Fibroblast of skin of right quadriceps (primary cell): Measurements from ENCODE around the gene ZFP28.

Experiments
- DNase-seq: peaks from one replicate; pipeline ENCODE4 v3.0.0-alpha.2; 2013

Gene ZFP28

GRCh38 chr19:56538761-56539263, at the start of gene ZFP28:
Gene ZFP28, plus strand, starts transcription at chr19:56538948. Its CDS starts 71 bp downstream, at chr19:56539019.
- no peak for DNase-seq

DNA sequence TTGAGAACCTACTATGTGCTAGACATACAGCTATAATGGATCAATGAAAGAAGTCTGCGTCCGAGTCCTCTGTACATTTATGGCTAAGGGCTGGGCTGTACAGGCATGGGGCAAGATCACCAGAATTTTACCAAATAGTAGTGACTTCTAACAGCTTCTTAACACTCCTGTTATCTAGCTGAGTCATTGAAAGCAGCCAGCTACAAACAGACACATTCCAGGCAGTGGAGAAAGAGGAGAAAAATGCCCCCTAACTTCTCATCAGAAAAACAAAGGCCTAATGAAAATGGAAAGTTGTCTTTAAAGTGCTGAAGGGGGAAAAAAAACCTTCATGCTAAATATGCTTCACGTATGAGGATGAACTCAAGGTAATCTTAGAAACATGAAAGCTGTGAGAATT, 47.3 kb upstream of the ZFP28 start:
- DNase-seq = no peak

DNA sequence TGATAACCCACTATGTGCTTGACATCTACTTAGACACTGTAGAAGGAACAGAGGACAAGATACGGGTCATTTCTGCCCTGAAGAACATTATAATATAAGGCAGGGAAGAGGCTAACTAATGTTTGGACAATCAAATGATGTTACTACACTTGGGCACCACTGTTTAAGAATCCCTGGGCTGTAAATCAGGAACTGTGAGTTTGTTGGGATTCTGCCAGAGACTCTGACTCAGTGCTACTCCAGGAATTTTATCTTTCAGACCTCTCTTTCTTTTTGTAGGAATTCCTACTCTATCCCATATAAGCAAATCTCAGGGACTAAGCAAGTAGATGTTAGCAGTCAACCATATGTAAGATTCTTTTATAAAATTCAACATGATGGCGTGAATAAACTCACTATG, 34.2 kb upstream of the ZFP28 start:
- peak; percentile 5 for DNase-seq

GRCh38 chr19:56507446-56508289, 31.1 kb upstream of the ZFP28 start, which contains the start of gene ZNF471:
Gene ZNF471, plus strand, starts transcription at chr19:56507855. Its CDS starts 3,717 bp downstream, at chr19:56511572.
- peak; percentile 98 for DNase-seq

- no peak for DNase-seq
These were observed 30.4 kb upstream of the ZFP28 start for GRCh38 chr19:56508290-56508778.

GRCh38 chr19:56525214-56525860, 13.4 kb upstream of the ZFP28 start:
- DNase-seq = no peak

DNA sequence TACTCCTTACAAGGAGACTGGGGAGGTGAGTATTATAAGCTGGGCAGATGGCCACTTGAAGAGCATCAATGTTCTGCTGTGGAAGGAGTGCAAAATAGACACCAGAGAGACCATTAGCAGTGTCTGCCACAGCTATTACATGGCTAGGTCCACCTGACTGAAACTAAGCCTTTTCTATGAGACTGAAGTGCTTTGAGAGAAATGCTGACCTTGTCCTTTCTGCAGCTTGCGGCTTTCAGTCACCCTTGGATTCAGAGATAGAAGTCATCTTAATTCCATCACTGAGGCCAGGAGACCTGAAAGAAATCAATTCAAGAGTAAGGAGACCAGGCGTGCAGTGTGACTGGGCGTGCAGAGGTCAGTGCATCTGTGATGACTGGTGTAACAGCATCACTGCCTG, 1.3 kb upstream of the ZFP28 start:
- DNase-seq = no peak

DNA sequence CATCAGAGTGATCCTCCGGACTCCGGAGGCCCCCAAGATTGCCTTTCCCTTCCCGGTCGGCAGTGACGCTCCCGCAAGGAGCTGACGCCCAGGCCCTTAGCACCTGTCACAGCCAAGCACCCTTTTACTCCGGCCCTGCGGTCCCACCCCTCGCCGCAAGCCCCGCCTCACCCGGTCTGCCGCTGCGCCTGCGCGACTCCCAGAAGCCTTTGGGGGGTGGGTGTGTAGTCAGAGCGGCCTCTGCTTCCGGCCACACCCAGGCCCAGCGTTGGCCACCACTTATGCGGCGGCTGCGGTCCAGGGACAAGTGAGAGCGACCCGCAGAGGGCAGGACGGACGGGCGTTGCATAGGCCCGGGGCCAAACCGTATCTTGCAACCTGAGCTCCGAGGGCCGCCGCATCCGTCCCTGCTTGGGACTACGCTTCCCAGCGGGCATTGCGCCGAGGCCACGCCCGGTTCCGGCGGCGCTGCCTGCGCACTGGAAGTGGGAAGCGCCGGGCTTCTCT, 441 bp upstream of the ZFP28 start:
- DNase-seq = peak; percentile 88

- no peak for DNase-seq
These were observed 5.0 kb downstream of the ZFP28 start for GRCh38 chr19:56543776-56544175.

DNA sequence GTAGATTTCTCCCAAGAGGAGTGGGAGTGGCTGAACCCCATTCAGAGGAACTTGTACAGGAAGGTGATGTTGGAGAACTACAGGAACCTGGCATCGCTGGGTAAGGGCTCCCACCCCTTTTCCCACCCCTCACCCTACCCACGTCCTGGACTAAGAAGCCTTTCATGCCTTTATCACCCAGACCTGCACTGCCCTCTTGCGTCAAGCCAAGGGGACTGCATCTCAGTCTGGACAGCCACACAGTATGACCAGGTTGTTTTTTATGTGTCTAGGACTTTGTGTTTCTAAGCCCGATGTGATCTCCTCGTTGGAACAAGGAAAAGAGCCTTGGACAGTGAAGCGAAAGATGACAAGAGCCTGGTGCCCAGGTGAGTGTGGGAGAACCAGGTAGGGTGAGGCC, 8.8 kb downstream of the ZFP28 start:
- DNase-seq = no peak

GRCh38 chr19:56554272-56554869, 15.6 kb downstream of the ZFP28 start:
- DNase-seq = no peak

GRCh38 chr19:56562766-56563165, 24.0 kb downstream of the ZFP28 start:
- no peak for DNase-seq

DNA sequence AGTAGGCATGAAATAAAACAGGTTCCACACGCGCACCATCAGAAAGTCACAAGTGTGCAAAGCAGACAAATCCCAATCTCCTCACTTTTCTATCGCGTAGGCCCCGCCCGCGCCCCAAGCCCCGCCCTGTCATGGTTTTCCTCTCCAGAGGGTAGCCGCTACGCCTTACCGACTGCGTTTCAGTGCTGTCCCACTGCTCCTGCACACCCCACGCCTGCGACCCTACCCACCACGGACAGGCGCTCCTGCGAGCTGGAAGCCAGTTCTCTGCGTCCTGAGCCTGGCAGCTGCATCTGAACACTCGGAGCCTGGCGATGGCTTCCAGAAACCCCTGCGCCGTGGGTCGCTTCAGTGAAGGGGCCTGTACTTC, 28.1 kb downstream of the ZFP28 start:
- peak; percentile 33 for DNase-seq

GRCh38 chr19:56567274-56568120, 28.7 kb downstream of the ZFP28 start, which contains the start of gene ZNF470:
Gene ZNF470, plus strand, starts transcription at chr19:56567468. Its CDS starts 2,844 bp downstream, at chr19:56570312.
- peak; percentile 90 for DNase-seq

DNA sequence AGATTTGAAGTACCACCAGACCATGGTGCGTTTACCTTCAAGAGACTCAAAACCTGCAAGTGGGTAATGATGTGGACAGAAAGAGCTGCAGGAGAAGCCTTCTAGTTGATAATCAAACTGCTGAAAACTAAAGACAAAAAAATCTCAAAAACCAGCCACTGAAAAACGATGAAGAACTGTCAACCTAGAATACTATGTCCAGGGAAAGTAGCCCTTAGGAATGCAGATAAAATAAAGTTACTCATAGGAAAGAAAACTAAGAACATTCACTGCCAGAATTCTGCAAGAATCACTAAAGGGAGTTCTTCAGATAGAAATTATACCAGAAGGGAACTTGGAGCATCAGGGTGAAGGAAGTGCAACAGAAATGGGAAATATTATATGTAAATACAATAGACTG, 33.8 kb downstream of the ZFP28 start:
- DNase-seq = no peak

GRCh38 chr19:56573914-56574313, 35.2 kb downstream of the ZFP28 start:
- no peak for DNase-seq

DNA sequence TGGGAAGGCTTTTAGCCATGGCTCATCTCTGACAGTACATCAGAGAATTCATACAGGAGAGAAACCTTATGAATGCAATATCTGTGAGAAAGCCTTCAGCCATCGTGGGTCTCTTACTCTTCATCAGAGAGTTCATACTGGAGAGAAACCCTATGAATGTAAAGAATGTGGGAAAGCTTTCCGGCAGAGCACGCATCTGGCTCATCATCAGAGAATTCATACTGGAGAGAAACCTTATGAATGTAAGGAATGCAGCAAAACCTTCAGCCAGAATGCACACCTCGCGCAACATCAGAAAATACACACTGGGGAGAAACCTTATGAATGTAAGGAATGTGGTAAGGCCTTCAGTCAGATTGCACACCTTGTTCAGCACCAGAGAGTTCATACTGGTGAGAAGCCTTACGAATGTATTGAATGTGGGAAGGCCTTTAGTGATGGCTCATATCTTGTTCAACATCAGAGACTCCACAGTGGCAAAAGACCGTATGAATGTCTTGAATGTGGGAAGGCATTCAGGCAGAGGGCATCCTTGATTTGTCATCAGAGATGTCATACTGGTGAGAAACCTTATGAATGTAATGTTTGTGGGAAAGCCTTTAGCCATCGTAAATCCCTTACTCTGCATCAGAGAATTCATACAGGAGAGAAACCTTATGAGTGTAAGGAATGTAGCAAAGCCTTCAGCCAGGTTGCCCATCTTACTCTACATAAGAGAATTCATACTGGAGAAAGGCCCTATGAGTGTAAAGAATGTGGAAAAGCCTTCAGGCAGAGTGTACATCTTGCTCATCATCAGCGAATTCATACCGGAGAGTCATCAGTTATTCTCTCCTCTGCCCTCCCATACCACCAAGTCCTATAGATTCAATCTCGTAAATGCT, 39.2 kb downstream of the ZFP28 start:
- no peak for DNase-seq

DNA sequence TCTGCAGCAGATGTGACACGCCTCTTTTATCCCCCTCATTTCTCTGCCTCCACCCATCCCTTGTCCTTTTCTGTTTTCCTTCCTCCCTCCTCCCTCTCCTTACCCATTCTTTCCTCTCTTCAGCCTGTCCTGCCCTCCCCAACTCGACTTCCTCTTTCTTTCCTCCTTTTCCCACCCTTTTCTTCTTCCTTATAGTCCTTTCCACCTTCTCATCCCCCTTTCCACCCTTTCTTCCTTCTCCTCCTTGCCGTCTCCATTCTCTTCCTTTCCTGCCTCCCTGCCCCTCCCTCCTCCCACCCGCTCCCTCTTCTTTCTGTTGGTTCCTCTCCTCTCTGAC, 55.7 kb downstream of the ZFP28 start:
- no peak for DNase-seq

GRCh38 chr19:56594783-56595547, 56.2 kb downstream of the ZFP28 start, which contains the start of gene ZNF71:
Gene ZNF71, plus strand, starts transcription at chr19:56595302. Its CDS starts 6,257 bp downstream, at chr19:56601559.
- DNase-seq = peak; percentile 84

DNA sequence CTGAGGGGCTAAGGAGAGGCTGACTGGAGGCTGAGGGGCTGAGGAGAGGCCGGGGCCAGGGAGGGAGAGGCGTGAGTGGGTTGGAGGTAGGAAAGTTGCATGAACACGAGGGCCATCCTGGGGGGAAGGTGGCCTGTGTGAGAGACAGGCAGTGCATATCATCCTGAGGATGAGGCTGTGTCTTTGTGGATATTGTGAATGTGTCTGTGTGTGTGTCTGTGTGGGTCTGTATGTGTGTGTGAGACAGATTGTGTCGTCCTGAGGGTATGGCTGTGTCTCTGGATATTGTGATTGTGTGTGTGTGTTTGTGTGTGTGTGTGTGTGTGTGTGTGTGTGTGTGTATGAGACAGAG, 56.8 kb downstream of the ZFP28 start:
- DNase-seq = peak; percentile 15
